Peyer's patch (tissue), 4 donors: ENCODE measurements around the gene BLOC1S5.

Experiments
- CTCF ChIP-seq, 6 experiments: fragments of 450-650 bp in 4 of 6; fragments of 200-600 bp in 2 of 6; sonication (generic) in 1 of 6; IDR thresholded peaks; one replicate each; pipeline ENCODE4 v1.5.1; 2017 to 2019; ENCODE audit warnings: antibody characterized with exemption in 6 of 6, mild to moderate bottlenecking in 3 of 6, moderate library complexity in 1 of 6
- POLR2A ChIP-seq, 2 donors: fragments of 450-650 bp; IDR thresholded peaks; one replicate each; pipeline ENCODE4 v1.5.1; 2017; ENCODE audit warnings: antibody characterized with exemption in 2 of 2, mild to moderate bottlenecking in 2 of 2, moderate library complexity in 2 of 2

- TF ChIP-seq CTCF (IDR thresholded peaks at IDR 0.05) (no peak), POLR2A (IDR thresholded peaks at IDR 0.05) (no peak)
Observed at GRCh38 chr6:8041913-8042583, 22.1 kb downstream of the BLOC1S5 start.
